Activated CD8-positive, alpha-beta memory T cell treated with anti-CD3 and anti-CD28 coated beads for 48 hours (primary cell): ENCODE results near the gene C5orf58.

ENCODE experiments used
- DNase-seq, 3 experiments: peaks; one replicate each; pipeline ENCODE4 v3.0.0-alpha.2; 2020; ENCODE audit warnings: low read depth in 2 of 3, low spot score in 2 of 3

The C5orf58 gene

DNA sequence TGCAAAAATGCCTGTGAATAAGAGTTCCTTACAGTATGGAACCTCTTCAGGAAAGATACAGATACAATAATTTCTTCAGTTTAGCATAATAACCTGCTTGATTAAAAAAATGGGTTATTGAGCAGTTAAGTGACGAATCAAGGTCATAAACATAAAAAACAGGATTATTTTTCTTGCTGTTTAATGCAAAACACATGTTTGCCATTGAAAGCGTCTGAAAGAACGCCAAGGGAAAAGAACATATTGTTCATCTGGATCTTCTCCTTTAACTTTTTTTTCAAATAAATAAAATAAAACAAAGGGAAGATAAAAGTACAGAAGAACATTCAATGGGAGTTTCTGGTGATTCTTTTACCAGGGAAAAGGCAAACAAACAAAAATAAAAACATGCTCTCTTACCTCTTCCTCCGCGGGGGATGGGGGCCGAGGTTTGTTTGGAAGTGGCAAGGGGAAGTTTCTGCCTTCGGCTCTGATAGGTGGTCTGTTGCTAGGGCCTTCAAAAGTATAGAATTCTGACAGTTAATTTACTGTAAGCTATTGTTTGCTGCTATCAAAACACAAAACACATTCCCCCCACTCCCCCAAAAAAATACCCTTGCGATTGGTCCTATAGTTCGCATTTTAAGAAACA, 20.1 kb downstream of the C5orf58 start:
- DNase-seq: no peak

DNA sequence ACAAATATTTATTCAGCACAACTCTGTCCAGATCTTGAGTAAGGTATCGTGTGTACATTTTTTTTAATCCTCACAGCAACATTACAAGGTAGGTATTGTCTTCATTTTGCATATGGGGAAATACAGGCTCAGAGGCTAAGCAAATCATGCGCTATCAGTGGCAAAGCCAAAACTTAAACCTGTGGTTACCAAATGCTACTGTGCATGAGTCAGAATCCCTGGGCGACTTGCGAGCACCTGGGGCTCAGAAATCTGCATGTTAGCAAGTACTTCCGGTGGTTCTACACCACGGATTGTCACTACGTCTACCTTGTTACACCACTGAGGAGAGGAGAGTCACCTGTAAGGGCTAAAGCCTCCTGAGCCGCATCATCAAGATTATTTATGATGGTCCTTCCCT, 21.3 kb downstream of the C5orf58 start:
- DNase-seq: no peak

DNA sequence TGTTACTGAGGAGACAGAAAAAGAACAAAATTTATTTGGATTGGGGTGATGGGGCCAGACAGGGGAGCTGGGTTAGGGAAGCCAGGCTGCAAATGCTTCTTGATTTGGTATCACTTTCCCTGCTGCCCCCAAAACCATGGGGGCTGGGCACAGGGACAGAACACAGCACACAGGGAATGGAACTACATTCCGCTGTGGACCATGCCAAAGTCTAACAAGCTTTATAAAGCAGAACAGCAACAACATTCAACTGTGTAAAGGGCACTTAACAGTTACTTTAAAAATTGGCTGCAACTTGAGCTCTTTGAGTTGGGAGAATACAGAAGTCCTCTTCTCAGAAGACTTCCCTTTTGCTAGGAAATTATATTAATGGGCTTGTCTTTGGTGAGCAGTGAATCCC, 23.8 kb downstream of the C5orf58 start:
- DNase-seq: no peak

DNA sequence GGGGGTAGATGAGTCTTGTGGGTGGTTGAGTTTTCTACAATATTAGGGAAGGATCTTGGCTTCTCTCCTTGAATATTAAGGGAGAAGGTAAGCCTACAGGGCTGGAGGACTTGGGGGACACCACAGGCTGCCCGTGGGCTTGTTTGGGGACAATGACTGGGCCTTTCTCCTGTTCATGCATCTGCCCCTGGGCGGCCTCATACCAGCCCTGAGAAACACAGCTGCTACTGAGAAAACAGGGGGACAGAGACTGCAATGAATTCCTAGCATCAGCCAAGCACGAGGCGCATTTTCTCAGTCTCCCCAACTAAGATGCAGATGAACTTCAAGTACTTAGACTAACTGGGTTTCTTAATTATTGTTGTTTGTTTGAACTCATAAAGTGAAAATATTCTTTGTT, 24.6 kb downstream of the C5orf58 start:
- no peak for DNase-seq

DNA sequence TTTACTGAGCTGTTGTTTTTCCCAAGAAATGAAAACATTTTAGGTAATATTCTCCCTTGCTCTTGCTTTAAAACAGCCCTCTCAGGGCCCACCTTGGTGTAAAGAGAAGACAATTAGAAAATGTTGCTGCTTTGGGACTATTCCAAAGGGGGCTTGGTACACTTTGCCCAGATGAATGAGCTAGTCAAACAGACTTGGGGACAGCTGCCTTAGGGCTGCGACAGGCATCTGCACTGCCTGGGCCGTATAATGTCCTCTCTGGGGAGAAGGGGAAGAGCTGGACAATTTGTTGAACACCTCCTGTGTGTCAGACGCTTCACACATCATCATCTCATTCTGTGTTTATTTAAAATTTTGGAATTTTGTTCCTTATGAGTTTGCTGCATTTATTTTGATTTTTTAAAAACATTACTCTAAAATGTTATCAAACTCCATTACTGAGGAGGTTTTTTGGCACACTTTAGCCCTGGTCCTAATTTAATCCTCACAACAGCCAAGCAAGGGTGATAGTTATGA, 28.8 kb downstream of the C5orf58 start:
- DNase-seq: no peak

DNA sequence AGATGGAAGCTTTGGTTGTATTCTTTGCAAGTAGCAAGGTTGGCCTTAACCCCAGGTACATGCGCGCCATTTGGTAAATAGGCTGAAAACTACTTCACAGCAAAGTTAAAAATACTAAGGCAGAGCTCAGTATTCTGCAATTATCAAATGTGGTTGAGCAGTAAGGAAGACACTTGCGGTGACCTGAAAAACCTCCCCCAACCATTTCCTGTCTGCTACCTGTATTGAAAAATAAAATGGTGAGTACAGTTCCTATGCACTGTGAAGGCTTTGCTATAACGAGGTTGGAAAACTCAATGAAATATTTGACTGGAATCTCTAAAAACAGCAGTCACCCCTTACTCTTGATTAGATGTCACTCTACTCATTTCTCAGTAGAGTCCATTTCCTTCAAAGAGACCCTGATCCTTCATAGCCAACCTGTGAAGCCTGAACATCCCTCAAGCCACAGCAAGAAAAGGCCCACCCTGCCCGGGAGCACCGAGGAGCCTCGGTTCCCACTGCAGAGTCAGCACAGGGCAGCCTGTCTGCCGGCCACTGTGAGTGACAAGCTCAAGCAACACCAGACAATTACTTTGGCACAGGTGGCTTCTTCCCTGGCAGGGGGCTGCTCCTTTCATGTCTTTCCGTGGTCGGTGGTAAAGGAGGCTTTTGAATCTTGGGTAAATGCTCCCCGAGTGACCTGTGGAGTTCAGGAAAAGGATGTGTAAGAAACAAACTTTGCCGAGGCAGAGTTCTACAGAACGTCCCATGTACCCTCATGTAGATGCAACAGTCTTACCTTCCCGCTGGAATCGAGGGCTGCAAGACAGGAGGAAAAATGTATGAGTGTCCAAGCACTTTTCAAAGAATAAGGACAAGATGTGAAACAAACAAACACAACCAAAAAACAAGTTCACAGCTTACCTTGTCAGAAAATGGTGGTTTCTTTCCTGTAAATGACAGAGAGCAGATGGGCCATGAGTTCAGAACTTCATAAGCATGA, 29.6 kb downstream of the C5orf58 start:
- no peak for DNase-seq

DNA sequence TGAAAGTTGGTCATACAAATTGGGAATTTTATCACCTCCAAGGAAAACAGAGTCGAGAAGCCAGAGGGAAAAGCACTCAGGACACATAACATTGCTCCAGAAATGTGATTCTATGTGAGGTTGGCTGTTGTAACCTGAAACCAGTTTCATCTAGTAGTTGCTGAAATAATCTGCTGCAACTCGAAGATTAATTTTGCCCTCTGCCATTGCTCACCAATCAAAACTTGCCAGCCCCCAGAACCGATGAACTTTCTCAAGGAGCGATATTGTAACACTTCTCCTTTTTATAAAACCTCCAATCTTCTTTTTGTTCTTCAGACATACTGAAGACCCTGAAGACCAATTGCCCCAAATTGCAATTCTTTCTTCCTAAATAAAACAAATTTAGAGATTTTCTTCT, 31.1 kb downstream of the C5orf58 start:
- DNase-seq: no peak

DNA sequence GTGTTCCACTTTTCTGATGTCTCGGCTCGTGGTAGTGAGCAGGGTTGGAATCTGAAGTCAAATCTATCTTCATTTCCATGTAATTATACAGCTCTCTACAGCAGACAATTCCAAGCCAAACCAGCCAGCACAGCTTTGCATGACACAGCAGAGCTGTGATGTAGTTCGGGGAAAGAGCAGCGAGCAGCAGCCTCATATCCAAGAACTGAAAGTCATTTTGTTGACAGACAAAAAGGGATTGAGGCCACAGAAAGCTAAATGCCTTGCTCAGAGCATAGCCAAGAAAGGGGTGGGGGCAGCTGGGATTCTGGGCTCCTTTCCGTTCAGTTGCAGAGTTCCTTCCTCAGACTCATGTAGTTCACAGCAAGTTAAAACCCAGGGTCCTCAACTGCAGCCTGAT, 32.7 kb downstream of the C5orf58 start:
- DNase-seq: no peak

DNA sequence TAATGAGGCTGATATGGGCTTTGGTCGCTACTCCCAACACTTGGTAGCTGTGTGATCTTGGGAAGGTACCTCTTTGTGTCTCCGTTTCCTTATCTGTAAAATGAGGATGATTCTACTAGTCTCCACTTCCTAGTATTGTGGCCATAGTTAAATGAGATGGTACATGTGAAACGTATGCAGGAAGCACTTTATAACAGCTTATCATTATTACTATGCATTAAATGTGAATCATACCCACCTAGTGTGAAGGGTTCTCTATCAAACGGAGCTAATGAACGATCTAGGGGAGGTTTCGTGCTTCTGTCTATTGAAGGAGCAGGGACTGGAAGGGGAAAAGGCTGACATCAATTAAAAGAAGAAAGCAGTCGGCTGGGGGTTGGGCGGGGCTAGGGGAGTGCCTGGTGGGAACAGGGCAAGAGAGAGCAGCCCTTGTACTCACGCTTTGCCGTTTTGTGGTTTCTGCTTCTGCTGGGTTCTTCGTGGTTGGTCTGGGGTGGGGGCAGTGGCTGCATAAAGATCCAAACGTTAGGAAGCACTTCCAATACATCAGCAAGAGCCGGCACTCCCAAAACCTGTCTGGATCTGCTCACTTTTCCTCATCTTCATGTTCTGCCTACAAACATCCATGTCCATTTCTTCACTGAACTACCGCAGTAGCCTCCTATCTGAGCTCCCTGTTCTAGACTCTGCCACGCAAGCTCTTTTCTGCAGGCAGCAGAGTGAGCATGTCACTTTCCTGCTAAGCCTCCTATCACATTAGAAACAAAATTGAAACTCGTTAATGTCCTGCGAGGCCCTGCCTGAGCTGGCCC, 34.0 kb downstream of the C5orf58 start:
- DNase-seq: no peak

DNA sequence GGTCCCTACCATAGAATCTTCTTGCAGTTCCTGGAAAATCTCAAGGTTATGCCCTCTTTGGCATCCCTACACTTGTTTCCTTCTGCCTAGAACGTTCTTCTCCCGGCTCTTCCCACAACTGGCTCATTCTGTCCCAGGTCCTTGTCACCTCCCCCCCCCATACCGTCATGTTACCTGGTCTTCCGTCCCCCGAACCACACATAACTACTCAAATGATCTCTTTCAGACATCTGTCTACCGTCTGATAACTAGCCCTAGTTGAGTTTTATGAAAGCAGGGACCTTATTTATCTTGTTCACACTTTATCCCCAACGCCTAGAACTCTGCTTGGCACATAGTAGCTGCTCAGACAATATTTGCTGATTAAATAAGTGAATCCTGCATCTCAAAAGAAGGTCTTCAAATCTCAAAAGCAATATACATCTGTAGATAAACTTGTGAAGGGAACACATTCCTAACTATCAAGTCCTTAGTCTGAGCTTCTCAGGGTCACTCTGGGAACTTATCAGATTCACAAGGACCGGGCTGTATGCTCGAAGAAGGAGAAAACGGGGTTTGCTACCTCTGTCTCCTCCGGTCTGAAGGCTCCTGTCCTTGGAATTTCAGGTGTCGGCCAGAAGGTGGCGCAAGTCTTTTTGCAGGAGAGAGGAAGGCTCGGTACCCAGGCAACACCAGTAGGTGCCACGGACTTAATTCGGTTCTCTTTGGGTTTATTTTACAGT, 34.8 kb downstream of the C5orf58 start:
- peak in 1 of 3 experiments; percentile 68 for DNase-seq

DNA sequence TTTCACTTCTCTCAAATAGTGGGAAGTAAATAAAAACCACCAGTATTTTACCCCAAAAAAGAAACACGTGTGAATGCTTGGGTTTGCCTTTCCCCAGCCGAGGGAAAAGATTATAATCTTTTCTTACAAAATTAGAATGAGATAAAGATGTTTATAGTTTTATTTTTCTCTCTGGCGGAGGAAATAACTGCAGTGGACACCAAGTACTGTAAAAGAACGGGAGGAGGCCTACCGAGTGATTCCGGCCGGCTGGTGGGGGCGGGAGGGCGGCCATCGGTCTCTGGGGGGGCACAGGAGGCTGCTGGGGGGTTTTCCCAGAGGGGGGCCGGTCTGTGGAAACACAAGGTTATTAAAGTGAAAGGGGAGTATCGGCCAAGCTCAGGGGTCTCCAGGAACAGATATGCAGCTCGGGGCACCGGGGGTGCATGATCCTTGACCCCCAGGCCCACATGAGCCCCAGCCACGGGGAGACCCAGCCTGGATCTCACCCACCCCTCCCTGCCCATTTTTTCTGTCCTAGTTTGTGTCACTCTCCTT, 35.4 kb downstream of the C5orf58 start:
- no peak for DNase-seq

DNA sequence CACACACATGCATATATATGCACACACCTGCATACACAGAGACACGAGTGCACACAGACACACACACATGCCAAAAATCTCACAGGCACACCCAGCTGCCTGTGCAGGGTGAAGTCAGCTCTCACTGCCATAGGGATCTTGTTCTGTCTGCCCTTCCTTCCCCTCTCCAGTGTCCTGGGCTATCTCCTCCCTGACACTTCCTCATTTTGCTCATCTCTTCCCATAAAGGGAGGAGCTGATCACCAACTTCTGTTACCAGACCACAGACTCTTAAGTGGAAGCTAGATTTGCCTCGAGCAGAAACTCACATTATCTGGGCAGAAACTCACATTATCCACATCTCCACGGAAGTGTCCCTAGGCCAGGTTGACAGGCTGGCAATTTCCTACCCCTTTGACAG, 36.1 kb downstream of the C5orf58 start:
- DNase-seq: no peak

DNA sequence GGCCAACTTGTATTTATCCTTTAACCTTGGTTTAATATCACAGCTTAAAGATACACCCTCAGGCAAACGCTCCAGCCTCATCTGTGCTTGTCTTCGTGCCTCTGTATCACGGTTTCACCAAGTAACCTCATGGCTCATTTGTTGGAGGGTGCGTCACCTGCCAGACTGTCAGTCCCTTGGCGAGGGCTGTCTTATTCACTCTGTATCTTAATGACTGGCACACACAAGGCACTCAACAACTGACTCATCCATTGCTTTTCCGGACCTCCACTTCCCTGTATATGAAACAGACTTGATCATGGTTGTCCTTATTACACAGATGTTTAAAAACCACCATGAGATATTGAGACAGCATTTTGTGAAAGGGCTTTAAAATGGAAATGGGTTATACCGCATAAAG, 36.8 kb downstream of the C5orf58 start:
- DNase-seq: no peak

DNA sequence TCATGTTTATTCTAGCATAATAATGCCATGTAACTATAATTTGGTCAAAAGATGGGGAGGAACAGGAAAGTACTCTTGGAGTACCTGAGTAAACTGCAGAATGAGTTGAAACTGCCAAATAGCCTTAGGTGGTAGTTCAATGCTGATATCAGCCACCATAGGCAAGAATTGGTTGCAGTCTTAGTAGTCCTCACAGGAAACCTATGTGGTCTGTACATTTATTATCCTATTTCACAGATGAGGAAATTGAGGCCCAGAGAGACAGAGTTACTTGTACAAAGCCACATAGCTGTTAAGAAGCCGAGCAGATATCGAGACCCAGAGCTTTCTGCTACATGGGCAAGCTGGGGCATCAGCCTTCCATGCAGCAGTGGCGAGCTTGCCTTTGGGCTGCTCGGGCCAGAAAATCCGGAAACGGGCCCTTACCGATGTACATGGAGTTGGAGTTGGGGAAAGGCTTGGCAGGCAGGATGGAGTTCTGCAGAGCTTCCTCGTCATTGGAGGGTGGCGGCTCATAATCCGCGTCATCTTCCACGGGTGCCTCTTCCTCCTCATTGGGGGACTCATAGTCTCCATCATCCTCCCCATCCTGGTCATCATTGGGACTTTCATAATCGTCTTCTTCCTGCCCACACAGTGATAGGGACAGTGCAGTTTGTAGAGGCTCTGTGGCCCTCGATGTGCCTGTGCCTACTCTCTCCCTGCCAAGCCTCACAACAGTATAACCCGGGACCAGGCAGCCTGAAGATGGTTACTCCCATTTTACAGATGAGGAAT, 37.7 kb downstream of the C5orf58 start:
- DNase-seq: no peak

DNA sequence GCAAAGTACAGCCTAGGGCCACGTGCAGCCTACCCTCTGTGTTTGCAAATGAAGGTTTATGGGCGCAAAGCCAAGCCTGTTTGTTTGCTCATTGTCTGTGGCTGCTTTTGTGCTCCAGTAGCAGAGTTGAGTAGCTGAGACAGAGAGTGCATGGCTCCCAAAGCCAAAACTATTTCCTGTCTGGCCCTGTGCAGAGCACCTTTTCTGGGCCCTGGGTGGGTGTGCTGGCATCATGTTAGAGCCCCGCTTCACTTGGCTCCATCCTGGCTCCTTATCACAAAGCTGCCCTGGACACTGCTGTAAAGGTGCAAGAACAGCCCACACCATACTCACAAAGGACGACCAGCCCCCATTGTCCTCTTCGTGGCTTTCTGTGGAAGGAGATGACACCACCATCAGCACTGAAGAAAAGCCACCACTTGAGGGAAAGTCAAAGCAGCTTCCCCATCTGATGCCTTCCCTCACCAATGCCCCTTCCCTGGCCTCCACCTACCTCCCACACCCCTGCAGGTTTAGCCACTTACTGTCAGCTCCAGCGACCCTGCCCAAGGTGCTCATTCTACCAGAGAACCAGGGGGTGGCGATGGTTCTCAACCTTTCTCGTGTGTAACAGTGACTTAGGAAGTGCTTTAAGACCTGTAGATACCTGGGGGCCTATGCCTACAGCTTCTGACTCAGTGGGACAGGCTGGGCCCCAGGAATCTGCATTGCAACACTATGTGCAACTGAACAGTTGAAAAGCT, 41.4 kb downstream of the C5orf58 start:
- DNase-seq: no peak

DNA sequence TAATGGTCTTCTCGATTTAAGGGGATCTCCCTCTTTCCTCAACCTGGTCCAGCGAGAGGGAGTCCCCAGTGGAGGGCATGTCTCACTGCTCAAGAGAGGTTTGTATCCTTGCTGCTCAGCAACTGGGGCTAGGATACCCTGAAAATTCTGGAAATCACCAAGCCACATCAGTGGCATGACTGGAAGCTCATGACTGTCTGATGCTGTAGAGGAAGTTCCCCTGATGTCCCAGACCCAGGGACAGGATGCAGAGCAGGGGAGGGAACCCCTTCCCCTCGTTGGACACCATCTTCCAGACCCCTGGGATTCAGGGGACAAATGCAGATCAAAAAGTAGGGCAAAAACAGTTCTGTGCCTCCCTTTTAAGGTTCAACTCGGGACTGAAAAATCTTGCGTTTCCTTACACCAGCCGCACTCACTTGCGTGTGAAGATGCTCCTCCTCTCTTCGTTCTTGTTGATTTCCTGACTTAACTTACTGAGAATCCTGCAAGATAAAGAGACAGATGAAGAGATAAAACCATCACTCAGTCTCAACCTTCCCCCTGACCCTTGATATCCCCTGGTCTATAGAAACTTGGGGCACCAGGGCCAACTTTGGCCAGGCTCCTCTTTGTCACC, 42.7 kb downstream of the C5orf58 start:
- DNase-seq: no peak

DNA sequence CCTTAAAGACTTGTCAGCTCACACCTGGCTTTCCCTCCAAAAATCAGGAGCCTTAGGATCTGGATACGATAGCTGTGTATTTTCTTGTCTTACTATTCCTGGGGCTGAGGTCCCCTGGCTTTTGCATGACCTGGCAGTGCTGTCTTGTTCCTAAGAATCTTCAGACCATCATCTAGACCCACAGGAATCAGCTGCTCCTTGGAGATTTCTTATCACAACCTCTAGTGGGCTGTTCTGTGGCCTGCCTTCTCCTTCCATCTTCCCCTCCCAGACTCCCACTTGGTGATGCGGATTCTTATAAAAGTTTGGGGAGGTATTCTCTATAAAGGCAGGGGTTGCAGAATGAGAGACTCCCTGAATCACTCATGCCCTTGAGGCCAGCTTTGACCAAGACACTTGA, 43.4 kb downstream of the C5orf58 start:
- DNase-seq: no peak

DNA sequence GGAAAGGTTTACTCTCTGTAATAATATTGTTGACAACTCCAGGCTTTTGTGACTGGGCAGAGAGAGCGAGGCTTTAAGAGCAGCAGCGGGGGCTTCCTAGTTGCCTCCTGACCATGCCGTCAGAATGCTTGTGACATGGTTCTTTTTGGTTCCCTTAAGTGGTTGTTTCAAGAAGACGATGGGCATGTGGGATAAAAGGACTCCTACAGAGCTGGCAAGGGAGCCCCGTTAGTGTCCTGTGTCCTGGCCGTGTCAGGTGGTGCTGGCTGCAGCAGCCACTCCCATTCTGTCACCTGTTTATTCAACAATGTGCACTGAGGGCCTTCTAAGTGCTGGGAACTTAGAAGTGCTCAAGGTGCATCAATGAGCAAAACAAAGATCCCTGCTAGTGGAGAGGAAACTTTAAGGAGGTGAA, 45.1 kb downstream of the C5orf58 start:
- no peak for DNase-seq
